Upper lobe of left lung (tissue), 6 donors: ENCODE measurements around the gene MAN2B2. TPM values are rescaled to one million over a fixed set of nuclear protein-coding genes. Genes with fewer than 3 reads are reported as not detected.

Source experiments
- ATAC-seq, 2 donors: fragments of 200-7000 bp; cut with Tn5 transposase; one replicate each; pipeline ENCODE4 v1.9.1; 2022; ENCODE audit warnings: mild to moderate bottlenecking in 2 of 2, moderate library complexity in 2 of 2; ENCODE audit not compliant: low FRiP score in 2 of 2
- DNase-seq, 2 donors: peaks; one replicate each; pipeline ENCODE4 v3.0.0-alpha.2; 2019 to 2020
- H3K27ac ChIP-seq, 4 donors: fragments of 200-600 bp; sonication (generic); one replicate each; pipeline ENCODE4 v1.5.1; 2016 to 2019
- H3K27me3 ChIP-seq, 4 donors: fragments of 200-600 bp; sonication (generic); one replicate each; pipeline ENCODE4 v1.5.1; 2017 to 2019
- H3K36me3 ChIP-seq, 4 donors: fragments of 200-600 bp; sonication (generic); one replicate each; pipeline ENCODE4 v1.5.1; 2016 to 2019
- H3K4me1 ChIP-seq, 4 donors: fragments of 200-600 bp; sonication (generic); one replicate each; pipeline ENCODE4 v1.5.1; 2018 to 2019
- H3K4me3 ChIP-seq, 4 donors: fragments of 200-600 bp; sonication (generic); one replicate each; pipeline ENCODE4 v1.5.1; 2017 to 2019; ENCODE audit warnings: mild to moderate bottlenecking in 2 of 4, moderate library complexity in 1 of 4
- H3K9me3 ChIP-seq, 4 donors: fragments of 200-600 bp; sonication (generic); one replicate each; pipeline ENCODE4 v1.5.1; 2018 to 2019
- EP300 ChIP-seq, 4 donors: sonication (generic); formaldehyde crosslinking; IDR thresholded peaks; one replicate each; pipeline ENCODE4 v1.5.1; 2017; ENCODE audit warnings: antibody characterized with exemption in 4 of 4, control low read depth in 2 of 4
- POLR2A ChIP-seq, 4 donors: fragments of 450-650 bp; IDR thresholded peaks; one replicate each; pipeline ENCODE4 v1.5.1; 2016 to 2017; ENCODE audit warnings: antibody characterized with exemption in 4 of 4, mild to moderate bottlenecking in 2 of 4
- POLR2AphosphoS5 ChIP-seq, 2 donors: sonication (generic); formaldehyde crosslinking; IDR thresholded peaks; one replicate each; pipeline ENCODE4 v1.5.1; 2017; ENCODE audit warnings: antibody characterized with exemption in 2 of 2
- WGBS, 2 donors: methylation state at CpG; one replicate each; pipeline ENCODE4 v1.1.5; 2017 to 2018; 5-methylcytosine and 5-hydroxymethylcytosine counted together
- total RNA-seq, 6 donors: library from RNA; depleted of rRNA in 4 of 6; stranded (reverse); fragments of >200 nt in 4 of 6; gene quantifications; one replicate each; pipeline versions ENCODE4 v1.1.0 to v1.2.1, GENCODE V29; 2016 to 2021
- TF ChIP-seq, protein P1 (sequence below), 6 experiments: fragments of 450-650 bp in 4 of 6; fragments of 200-600 bp in 2 of 6; sonication (generic) in 2 of 6; IDR thresholded peaks; one replicate each; pipeline ENCODE4 v1.5.1; 2016 to 2019; ENCODE audit warnings: antibody characterized with exemption in 6 of 6
- donor health status: DM: no; HTN: no; CAD: no; lungs with moderate emphysema.
- donor health status: DM: no; HTN: yes; CAD: no; lungs with severe emphysema.

Gene MAN2B2
- total RNA-seq, 6 donors from 2014 or later: 17.4 to 44.0 (median 35.4) TPM

- ATAC-seq: no peak
- Histone ChIP-seq H3K36me3 (no peaks in the 10 kb centered on the region), H3K4me3 (no peak overlapping the region), H3K27me3 (no peaks in the 10 kb centered on the region), H3K4me1 (no peaks in the 10 kb centered on the region), H3K9me3 (peaks cover 0 to 11% (median 6%) of the 10 kb centered on the region in 4 donors), H3K27ac (no peak overlapping the region)
- 91 to 96% methylated on average over 15 of the region's 15 CpGs for WGBS, 2 donors
- TF ChIP-seq POLR2AphosphoS5 (IDR thresholded peaks at IDR 0.05): no peak
- DNase-seq: no peak
Observed at GRCh38 chr4:6538111-6538510, 36.9 kb upstream of the MAN2B2 start.

- no peaks in the 10 kb centered on the region for H3K27me3 ChIP-seq
- no peaks in the 10 kb centered on the region for H3K36me3 ChIP-seq
- no peak for TF ChIP-seq POLR2A (IDR thresholded peaks at IDR 0.05)
- no peak for TF ChIP-seq EP300 (IDR thresholded peaks at IDR 0.05)
- TF ChIP-seq, protein P1, sequence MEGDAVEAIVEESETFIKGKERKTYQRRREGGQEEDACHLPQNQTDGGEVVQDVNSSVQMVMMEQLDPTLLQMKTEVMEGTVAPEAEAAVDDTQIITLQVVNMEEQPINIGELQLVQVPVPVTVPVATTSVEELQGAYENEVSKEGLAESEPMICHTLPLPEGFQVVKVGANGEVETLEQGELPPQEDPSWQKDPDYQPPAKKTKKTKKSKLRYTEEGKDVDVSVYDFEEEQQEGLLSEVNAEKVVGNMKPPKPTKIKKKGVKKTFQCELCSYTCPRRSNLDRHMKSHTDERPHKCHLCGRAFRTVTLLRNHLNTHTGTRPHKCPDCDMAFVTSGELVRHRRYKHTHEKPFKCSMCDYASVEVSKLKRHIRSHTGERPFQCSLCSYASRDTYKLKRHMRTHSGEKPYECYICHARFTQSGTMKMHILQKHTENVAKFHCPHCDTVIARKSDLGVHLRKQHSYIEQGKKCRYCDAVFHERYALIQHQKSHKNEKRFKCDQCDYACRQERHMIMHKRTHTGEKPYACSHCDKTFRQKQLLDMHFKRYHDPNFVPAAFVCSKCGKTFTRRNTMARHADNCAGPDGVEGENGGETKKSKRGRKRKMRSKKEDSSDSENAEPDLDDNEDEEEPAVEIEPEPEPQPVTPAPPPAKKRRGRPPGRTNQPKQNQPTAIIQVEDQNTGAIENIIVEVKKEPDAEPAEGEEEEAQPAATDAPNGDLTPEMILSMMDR (IDR thresholded peaks at IDR 0.05): no peak
- no peak for TF ChIP-seq POLR2AphosphoS5 (IDR thresholded peaks at IDR 0.05)
- ATAC-seq (no peak), DNase-seq (no peak)
- no peaks in the 10 kb centered on the region for H3K4me1 ChIP-seq
- H3K27ac ChIP-seq: no peak overlapping the region
- H3K9me3 ChIP-seq: peaks cover 0 to 11% (median 6%) of the 10 kb centered on the region in 4 donors
- no peak overlapping the region for H3K4me3 ChIP-seq
- 50 to 57% methylated on average over 10 to 22 of the region's 22 CpGs for WGBS, 2 donors
Observed at GRCh38 chr4:6538575-6538974, 36.4 kb upstream of the MAN2B2 start.

DNA sequence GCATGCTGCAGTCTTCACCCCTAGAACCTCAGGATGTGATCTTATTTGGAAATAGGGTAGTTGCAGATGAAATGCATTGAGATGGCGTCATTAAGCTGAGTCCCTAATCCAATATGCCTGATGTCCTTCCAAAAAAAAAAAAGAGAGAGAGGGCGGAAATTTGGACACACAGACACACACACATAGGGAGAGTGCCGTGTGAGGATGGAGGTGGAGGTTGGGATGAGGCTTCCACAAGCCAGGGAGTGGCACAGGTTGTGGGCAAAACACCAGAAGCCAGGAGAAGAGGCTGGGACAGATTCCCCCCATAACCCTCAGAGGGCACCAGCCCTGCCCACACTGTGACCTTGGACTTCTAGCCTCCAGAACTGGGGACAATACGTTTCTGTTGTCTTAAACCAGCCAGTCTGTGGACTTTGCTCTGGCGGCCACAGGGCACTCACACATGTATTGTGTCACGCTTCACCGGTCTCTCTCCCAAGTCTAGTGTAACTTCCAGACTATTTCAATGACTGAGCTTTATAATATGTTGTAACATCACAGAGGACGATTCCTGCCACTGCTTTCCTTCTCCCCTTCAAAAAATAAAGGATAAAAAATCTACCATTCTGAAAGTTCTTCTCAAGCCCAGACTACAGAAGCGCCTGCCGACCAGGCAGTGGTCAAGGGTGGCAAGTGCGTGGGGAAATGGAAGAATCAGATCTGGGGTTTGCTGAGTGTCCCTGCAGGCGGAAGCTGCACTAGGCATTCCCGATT lies 35.8 kb upstream of the MAN2B2 start:
- H3K27ac ChIP-seq: no peak overlapping the region
- H3K9me3 ChIP-seq: peaks cover 0 to 11% (median 6%) of the 10 kb centered on the region in 4 donors
- 77 to 82% methylated on average over 13 of the region's 13 CpGs for WGBS, 2 donors
- no peak for DNase-seq
- no peaks in the 10 kb centered on the region for H3K36me3 ChIP-seq
- no peak for ATAC-seq
- no peaks in the 10 kb centered on the region for H3K27me3 ChIP-seq
- TF ChIP-seq POLR2AphosphoS5 (IDR thresholded peaks at IDR 0.05): no peak
- TF ChIP-seq EP300 (IDR thresholded peaks at IDR 0.05): no peak
- no peak overlapping the region for H3K4me3 ChIP-seq
- H3K4me1 ChIP-seq: no peaks in the 10 kb centered on the region

DNA sequence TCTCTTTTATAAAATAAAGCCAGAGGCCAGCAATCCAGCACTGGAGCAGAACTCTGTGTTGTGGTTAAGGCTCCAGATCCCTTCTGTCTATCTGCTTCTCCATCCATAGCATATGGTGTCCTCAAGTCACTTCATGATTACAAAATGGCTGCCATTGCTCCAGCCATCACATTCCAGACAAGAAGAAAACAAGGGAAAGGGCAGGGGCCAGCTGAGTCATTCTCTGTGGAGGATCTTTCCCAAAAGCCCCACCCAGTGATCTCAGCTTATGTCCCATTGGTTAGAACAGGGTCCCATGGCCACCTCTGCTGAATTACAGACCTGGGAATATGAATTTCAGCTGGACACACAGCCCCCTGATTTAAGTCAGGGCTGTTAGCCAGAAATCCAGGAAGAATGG lies 34.1 kb upstream of the MAN2B2 start:
- H3K27me3 ChIP-seq: no peaks in the 10 kb centered on the region

GRCh38 chr4:6541789-6542188 lies 33.2 kb upstream of the MAN2B2 start:
- Histone ChIP-seq H3K27ac (no peak overlapping the region), H3K4me1 (no peaks in the 10 kb centered on the region), H3K9me3 (peaks cover 0 to 11% (median 6%) of the 10 kb centered on the region in 4 donors), H3K36me3 (no peaks in the 10 kb centered on the region), H3K4me3 (no peak overlapping the region), H3K27me3 (no peaks in the 10 kb centered on the region)
- no peak for ATAC-seq
- TF ChIP-seq, protein P1 (IDR thresholded peaks at IDR 0.05): no peak
- no peak for DNase-seq
- WGBS, 2 donors: 62 to 71% methylated on average over 5 to 6 of the region's 6 CpGs

More for the DNA sequence above, 34.1 kb upstream of the MAN2B2 start:
- TF ChIP-seq, protein P1 (IDR thresholded peaks at IDR 0.05): no peak
- TF ChIP-seq POLR2AphosphoS5 (IDR thresholded peaks at IDR 0.05): no peak
- TF ChIP-seq POLR2A (IDR thresholded peaks at IDR 0.05): no peak
- TF ChIP-seq EP300 (IDR thresholded peaks at IDR 0.05): no peak
- Histone ChIP-seq H3K9me3 (peaks cover 0 to 11% (median 6%) of the 10 kb centered on the region in 4 donors), H3K36me3 (no peaks in the 10 kb centered on the region), H3K4me3 (no peak overlapping the region), H3K27ac (no peak overlapping the region), H3K4me1 (no peaks in the 10 kb centered on the region)
- no peak for DNase-seq
- no peak for ATAC-seq

GRCh38 chr4:6542951-6543350 lies 32.0 kb upstream of the MAN2B2 start:
- ATAC-seq (no peak), DNase-seq (no peak)
- peaks cover 0 to 11% (median 6%) of the 10 kb centered on the region in 4 donors for H3K9me3 ChIP-seq
- H3K27me3 ChIP-seq: no peaks in the 10 kb centered on the region
- 69 to 71% methylated on average over 12 of the region's 12 CpGs for WGBS, 2 donors
- TF ChIP-seq POLR2AphosphoS5 (IDR thresholded peaks at IDR 0.05) (no peak), EP300 (IDR thresholded peaks at IDR 0.05) (no peak), POLR2A (IDR thresholded peaks at IDR 0.05) (no peak)
- TF ChIP-seq, protein P1 (IDR thresholded peaks at IDR 0.05): no peak
- no peak overlapping the region for H3K4me3 ChIP-seq
- no peaks in the 10 kb centered on the region for H3K36me3 ChIP-seq
- H3K27ac ChIP-seq: no peak overlapping the region
- no peaks in the 10 kb centered on the region for H3K4me1 ChIP-seq
